Skeletal muscle tissue (tissue), 4 donors: Measurements from ENCODE around the gene AMN. TPM values are rescaled to one million over a fixed set of nuclear protein-coding genes. Genes with fewer than 3 reads are reported as not detected.

Source experiments
- H3K27ac ChIP-seq: one replicate; pipeline ENCODE4 v1.7.0; 2013; ENCODE audit warnings: mild to moderate bottlenecking, low read depth, low read length, inconsistent platforms
- H3K27me3 ChIP-seq, 3 donors: one replicate each; pipeline ENCODE4 v1.7.0; 2013; ENCODE audit warnings: low read length in 3 of 3; ENCODE audit not compliant: control insufficient read depth in 3 of 3, insufficient read depth in 3 of 3
- H3K36me3 ChIP-seq, 3 donors: one replicate each; pipeline ENCODE4 v1.7.0; 2013; ENCODE audit warnings: low read length in 3 of 3; ENCODE audit not compliant: control insufficient read depth in 3 of 3, insufficient read depth in 3 of 3
- H3K4me1 ChIP-seq, 3 donors: one replicate each; pipeline ENCODE4 v1.7.0; 2013; ENCODE audit warnings: low read length in 3 of 3, mild to moderate bottlenecking in 3 of 3; ENCODE audit not compliant: control insufficient read depth in 3 of 3, insufficient read depth in 3 of 3
- H3K4me3 ChIP-seq, 3 donors: one replicate each; pipeline ENCODE4 v1.7.0; 2013; ENCODE audit warnings: low read length in 3 of 3
- H3K9ac ChIP-seq, 3 donors: one replicate each; pipeline ENCODE4 v1.7.0; 2013; ENCODE audit warnings: low read length in 3 of 3, mild to moderate bottlenecking in 3 of 3, moderate library complexity in 2 of 3, low read depth in 1 of 3
- H3K9me3 ChIP-seq, 3 donors: one replicate each; pipeline ENCODE4 v1.7.0; 2013; ENCODE audit warnings: low read length in 3 of 3; ENCODE audit not compliant: control insufficient read depth in 3 of 3
- total RNA-seq: library from RNA; depleted of rRNA; stranded (reverse); fragments of >200 nt; gene quantifications from one replicate; pipeline ENCODE4 v1.2.3, GENCODE V29; 2014
- donor health status: Osteomylitis.

Gene AMN
- total RNA-seq, 1 donor from 2014 or later, result 1.0 TPM

GRCh38 chr14:102933618-102934231, 11.3 kb downstream of the AMN start:
- Histone ChIP-seq H3K9me3 (no peaks in the 10 kb centered on the region), H3K36me3 (peaks cover 27 to 31% (median 28%) of the 10 kb centered on the region in 3 donors), H3K27ac (no peak overlapping the region), H3K27me3 (peaks cover 12 to 21% (median 19%) of the 10 kb centered on the region in 3 donors), H3K4me1 (peaks cover 12% of the 10 kb centered on the region in 3 donors), H3K4me3 (no peak overlapping the region), H3K9ac (no peak overlapping the region)

- H3K36me3 ChIP-seq, result peaks cover 44% of the 10 kb centered on the region in 3 donors
Observed at GRCh38 chr14:102935756-102936155, 13.3 kb downstream of the AMN start.

GRCh38 chr14:102937331-102938175, 15.1 kb downstream of the AMN start:
- no peak overlapping the region for H3K9ac ChIP-seq
- no peak overlapping the region for H3K4me3 ChIP-seq
- H3K4me1 ChIP-seq, result no peaks in the 10 kb centered on the region
- H3K9me3 ChIP-seq, result no peaks in the 10 kb centered on the region
- H3K36me3 ChIP-seq, result peaks cover 54 to 61% (median 58%) of the 10 kb centered on the region in 3 donors
- no peak overlapping the region for H3K27ac ChIP-seq
- H3K27me3 ChIP-seq, result no peaks in the 10 kb centered on the region

More at GRCh38 chr14:102935756-102936155, 13.3 kb downstream of the AMN start:
- no peak overlapping the region for H3K9ac ChIP-seq
- no peak overlapping the region for H3K27ac ChIP-seq
- H3K9me3 ChIP-seq, result no peaks in the 10 kb centered on the region
- H3K4me1 ChIP-seq, result no peaks in the 10 kb centered on the region
- no peak overlapping the region for H3K4me3 ChIP-seq
- H3K27me3 ChIP-seq, result peaks cover 0 to 4% (median under 1%) of the 10 kb centered on the region in 3 donors

GRCh38 chr14:102938191-102938590, 15.7 kb downstream of the AMN start:
- no peak overlapping the region for H3K27ac ChIP-seq
- no peaks in the 10 kb centered on the region for H3K9me3 ChIP-seq
- no peak overlapping the region for H3K4me3 ChIP-seq
- no peaks in the 10 kb centered on the region for H3K4me1 ChIP-seq
- H3K9ac ChIP-seq, result no peak overlapping the region
- H3K36me3 ChIP-seq, result peaks cover 52 to 59% (median 57%) of the 10 kb centered on the region in 3 donors
- H3K27me3 ChIP-seq, result no peaks in the 10 kb centered on the region

GRCh38 chr14:102939329-102939728, 16.9 kb downstream of the AMN start:
- no peak overlapping the region for H3K9ac ChIP-seq
- no peaks in the 10 kb centered on the region for H3K4me1 ChIP-seq
- H3K9me3 ChIP-seq, result no peaks in the 10 kb centered on the region
- H3K4me3 ChIP-seq, result no peak overlapping the region
- peaks cover 57 to 67% (median 67%) of the 10 kb centered on the region in 3 donors for H3K36me3 ChIP-seq
- no peak overlapping the region for H3K27ac ChIP-seq
- no peaks in the 10 kb centered on the region for H3K27me3 ChIP-seq

GRCh38 chr14:102939820-102940561, 17.5 kb downstream of the AMN start:
- H3K4me1 ChIP-seq, result no peaks in the 10 kb centered on the region
- H3K9me3 ChIP-seq, result no peaks in the 10 kb centered on the region
- no peaks in the 10 kb centered on the region for H3K27me3 ChIP-seq
- H3K27ac ChIP-seq, result no peak overlapping the region
- H3K9ac ChIP-seq, result no peak overlapping the region
- no peak overlapping the region for H3K4me3 ChIP-seq
- H3K36me3 ChIP-seq, result peaks cover 64 to 74% (median 71%) of the 10 kb centered on the region in 3 donors

GRCh38 chr14:102940729-102941362, 18.4 kb downstream of the AMN start:
- Histone ChIP-seq H3K4me3 (no peak overlapping the region), H3K4me1 (no peaks in the 10 kb centered on the region), H3K36me3 (peaks cover 72 to 82% (median 79%) of the 10 kb centered on the region in 3 donors), H3K27me3 (no peaks in the 10 kb centered on the region), H3K27ac (no peak overlapping the region), H3K9ac (no peak overlapping the region), H3K9me3 (no peaks in the 10 kb centered on the region)

GRCh38 chr14:102941419-102942011, 19.1 kb downstream of the AMN start:
- no peak overlapping the region for H3K4me3 ChIP-seq
- H3K27me3 ChIP-seq, result no peaks in the 10 kb centered on the region
- no peaks in the 10 kb centered on the region for H3K9me3 ChIP-seq
- no peak overlapping the region for H3K9ac ChIP-seq
- no peak overlapping the region for H3K27ac ChIP-seq
- H3K4me1 ChIP-seq, result no peaks in the 10 kb centered on the region
- H3K36me3 ChIP-seq, result peaks cover 74 to 87% (median 79%) of the 10 kb centered on the region in 3 donors

GRCh38 chr14:102942069-102942468, 19.6 kb downstream of the AMN start:
- Histone ChIP-seq H3K4me1 (no peaks in the 10 kb centered on the region), H3K27me3 (no peaks in the 10 kb centered on the region), H3K36me3 (peaks cover 76 to 84% (median 80%) of the 10 kb centered on the region in 3 donors), H3K9me3 (no peaks in the 10 kb centered on the region), H3K4me3 (no peak overlapping the region), H3K9ac (no peak overlapping the region), H3K27ac (no peak overlapping the region)
